ENCODE measurements around the gene CANX.

DNA sequence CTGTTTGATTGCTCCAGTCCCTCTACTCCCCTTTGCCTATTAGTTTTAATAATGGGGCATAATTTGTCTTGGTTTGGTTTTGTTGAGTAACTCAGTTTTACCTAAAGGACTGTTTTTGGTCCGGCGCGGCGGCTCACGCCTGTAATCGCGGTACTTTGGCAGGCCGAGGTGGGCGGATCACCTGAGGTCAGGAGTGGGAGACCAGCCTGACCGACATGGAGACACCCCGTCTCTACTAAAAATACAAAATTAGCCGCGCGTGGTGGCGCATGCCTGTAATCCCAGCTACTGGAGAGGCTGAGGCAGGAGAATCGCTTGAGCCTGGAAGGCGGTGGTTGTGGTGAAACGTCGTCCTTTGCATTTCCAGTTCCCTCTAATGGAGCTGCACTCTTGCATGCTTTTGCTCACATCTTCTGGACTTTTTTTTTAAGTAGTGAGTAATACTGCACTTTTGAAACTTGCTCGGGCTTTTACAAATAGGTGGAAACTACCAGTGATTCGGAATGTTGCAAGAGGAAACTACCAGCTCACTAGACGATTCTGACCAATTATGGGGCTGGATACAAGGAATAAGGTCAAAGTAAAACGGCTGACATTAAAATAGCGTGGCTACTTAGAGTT is 33.1 kb downstream of the CANX start:
- TF ChIP-seq, protein P1, sequence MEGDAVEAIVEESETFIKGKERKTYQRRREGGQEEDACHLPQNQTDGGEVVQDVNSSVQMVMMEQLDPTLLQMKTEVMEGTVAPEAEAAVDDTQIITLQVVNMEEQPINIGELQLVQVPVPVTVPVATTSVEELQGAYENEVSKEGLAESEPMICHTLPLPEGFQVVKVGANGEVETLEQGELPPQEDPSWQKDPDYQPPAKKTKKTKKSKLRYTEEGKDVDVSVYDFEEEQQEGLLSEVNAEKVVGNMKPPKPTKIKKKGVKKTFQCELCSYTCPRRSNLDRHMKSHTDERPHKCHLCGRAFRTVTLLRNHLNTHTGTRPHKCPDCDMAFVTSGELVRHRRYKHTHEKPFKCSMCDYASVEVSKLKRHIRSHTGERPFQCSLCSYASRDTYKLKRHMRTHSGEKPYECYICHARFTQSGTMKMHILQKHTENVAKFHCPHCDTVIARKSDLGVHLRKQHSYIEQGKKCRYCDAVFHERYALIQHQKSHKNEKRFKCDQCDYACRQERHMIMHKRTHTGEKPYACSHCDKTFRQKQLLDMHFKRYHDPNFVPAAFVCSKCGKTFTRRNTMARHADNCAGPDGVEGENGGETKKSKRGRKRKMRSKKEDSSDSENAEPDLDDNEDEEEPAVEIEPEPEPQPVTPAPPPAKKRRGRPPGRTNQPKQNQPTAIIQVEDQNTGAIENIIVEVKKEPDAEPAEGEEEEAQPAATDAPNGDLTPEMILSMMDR (IDR thresholded peaks at IDR 0.05; ENCODE audit: low read depth, low read length), result no peak
- no peak for TF ChIP-seq POLR2A (IDR thresholded peaks at IDR 0.05; ENCODE audit: extremely low read depth, insufficient read length)
- TF ChIP-seq, protein P2, sequence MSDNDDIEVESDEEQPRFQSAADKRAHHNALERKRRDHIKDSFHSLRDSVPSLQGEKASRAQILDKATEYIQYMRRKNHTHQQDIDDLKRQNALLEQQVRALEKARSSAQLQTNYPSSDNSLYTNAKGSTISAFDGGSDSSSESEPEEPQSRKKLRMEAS (IDR thresholded peaks at IDR 0.05; ENCODE audit: low read depth, low read length), result no peak

All from NB4 (cell line).